AG09319 (cell line): ENCODE measurements around the gene PIP5K1B.
A peak's percentile ranks its signal among the peaks of the same experiment; 100 is the strongest.

ENCODE experiments used
- DNase-seq: peaks from one replicate; pipeline ENCODE4 v3.0.0-alpha.2; 2010; ENCODE audit warnings: low read depth; ENCODE audit errors: extremely low read depth
- TF ChIP-seq, protein P1 (sequence below): IDR thresholded peaks from 2 replicates; pipeline ENCODE4 v1.5.1; 2011; ENCODE audit warnings: low read depth, mild to moderate bottlenecking, inconsistent platforms, low read length, moderate library complexity

The PIP5K1B gene

DNA sequence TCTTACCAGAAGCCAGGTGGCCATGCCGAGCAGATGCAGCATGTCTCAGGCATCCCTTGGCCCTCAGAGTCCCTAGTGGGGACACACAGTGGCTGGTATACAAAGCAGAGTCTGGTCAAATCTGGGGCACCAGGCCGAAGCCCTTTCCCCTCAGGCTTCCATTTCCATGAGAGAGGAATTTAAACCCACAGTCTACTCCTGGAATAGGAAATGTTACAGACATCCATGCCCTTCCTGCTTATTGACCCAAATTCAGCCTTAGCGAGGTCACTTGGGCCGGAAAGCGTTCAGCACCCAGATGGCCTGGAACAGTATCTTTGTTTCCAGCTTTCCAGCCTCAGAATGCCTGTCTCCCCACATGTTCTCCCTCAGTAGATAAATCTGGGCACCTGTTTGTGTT, 131.7 kb downstream of the PIP5K1B start:
- DNase-seq: no peak
- TF ChIP-seq, protein P1, sequence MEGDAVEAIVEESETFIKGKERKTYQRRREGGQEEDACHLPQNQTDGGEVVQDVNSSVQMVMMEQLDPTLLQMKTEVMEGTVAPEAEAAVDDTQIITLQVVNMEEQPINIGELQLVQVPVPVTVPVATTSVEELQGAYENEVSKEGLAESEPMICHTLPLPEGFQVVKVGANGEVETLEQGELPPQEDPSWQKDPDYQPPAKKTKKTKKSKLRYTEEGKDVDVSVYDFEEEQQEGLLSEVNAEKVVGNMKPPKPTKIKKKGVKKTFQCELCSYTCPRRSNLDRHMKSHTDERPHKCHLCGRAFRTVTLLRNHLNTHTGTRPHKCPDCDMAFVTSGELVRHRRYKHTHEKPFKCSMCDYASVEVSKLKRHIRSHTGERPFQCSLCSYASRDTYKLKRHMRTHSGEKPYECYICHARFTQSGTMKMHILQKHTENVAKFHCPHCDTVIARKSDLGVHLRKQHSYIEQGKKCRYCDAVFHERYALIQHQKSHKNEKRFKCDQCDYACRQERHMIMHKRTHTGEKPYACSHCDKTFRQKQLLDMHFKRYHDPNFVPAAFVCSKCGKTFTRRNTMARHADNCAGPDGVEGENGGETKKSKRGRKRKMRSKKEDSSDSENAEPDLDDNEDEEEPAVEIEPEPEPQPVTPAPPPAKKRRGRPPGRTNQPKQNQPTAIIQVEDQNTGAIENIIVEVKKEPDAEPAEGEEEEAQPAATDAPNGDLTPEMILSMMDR: no peak

DNA sequence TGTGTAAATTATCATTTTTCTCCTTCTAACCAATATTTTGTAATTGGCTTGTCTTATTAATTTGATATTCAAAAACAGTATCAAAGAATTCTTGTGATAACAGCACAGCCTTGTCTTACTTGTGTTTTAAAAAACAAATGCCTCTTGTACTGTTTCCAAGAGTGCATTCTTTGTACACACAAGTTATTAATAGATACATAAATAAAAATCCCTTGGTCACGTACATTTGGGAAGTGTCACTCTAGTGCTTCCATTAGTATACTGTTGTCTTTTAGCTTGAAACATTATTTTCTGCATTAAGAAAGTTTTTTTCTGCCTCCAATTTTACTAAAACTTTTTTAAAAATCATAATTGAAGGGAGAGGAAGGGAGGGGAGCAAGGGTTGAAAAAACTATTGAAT, 133.2 kb downstream of the PIP5K1B start:
- TF ChIP-seq, protein P1: no peak

DNA sequence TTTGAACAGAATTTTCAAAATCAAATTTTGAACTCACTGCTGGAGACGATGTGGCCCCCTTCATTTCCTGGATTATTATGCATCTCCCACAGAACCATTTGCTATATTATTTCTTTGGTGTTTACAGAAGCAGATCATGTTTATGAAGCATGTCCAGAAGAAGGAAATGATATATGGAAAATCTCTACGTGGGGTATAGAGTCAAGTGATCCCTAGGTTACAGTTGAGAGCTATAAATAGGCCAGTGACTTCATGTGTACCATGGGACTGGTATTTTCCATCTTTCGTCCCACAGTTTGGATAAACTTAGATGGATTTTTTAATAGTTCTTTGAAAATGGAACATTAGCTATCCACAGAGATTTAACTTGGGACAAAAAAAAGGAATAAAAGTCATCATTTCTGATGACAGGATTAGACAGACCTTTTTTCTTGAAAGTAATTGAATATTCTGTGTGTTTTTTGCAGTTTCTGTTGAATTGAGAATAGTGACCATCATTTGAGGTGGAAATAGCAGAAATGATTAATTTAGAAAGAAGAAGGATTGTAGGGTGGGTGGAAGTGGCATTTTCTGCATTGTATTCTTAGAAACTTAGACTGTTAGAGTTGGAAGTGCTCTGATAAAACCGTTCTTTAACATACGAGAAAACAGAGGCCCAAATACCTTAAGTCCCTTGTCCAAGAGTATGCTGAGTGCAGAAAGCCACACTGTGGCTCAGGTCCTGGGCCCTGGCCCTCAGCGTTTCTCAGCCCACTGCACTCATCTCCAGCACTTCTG, 136.4 kb downstream of the PIP5K1B start:
- no peak for DNase-seq
- TF ChIP-seq, protein P1: no peak

More for the DNA sequence above, 133.2 kb downstream of the PIP5K1B start:
- DNase-seq: no peak

DNA sequence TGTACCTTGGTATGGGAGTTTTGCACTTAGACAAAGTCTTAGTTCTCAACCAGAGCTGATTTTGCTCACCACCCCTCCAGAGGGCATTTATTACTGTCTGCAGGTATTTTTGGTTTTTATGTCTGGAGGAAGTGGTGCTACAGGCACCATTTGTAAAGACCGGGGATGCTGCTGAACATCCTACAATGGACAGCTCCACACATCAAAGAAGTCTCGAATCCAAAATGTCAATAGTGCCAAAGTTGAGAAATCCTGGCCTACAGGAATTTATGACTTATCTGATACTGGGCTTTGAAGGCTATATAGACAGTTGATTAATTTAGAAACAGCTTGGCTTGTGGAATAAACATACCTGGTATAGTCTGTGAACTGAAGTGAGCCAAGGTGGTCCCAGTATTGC, 137.5 kb downstream of the PIP5K1B start:
- TF ChIP-seq, protein P1: no peak
- DNase-seq: no peak

DNA sequence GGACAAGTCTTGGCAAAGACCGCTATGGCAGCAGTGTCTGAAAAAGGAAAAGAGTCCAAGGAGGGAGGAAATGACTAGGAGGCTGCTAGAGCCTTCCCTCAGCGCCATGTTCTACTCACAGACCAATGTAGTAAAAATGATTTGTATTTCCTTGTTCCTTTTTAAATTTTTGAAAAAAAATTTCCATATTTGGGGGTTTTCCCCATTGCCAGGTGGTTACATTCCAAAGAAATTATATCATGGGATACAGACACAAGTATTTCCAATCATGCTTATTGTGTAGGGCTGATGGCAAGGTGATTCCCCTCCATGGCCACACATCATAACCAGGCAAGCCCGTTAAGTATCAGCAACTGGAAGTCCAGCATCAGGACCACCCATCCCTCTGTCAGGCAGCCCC, 138.2 kb downstream of the PIP5K1B start:
- DNase-seq: no peak
- TF ChIP-seq, protein P1: no peak

DNA sequence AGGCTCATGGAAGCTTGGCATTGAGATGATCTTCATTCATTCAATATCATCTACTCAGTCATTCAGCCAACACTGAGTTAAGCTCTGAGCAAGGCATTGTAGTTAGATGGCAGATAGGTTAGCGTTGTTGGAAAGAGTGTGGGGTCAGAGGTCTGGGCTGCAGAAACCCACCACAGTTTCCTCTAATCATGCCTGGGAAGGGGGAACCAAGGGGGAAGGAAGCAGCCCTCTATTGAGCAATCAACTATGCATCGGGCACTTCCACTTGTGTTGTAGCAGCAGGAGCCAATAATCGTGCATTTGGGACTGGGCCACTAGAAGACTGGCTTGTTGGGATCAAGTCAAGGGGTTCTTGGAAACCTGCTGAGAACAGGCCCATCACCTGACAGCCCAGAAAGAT, 139.1 kb downstream of the PIP5K1B start:
- no peak for DNase-seq
- TF ChIP-seq, protein P1: no peak

DNA sequence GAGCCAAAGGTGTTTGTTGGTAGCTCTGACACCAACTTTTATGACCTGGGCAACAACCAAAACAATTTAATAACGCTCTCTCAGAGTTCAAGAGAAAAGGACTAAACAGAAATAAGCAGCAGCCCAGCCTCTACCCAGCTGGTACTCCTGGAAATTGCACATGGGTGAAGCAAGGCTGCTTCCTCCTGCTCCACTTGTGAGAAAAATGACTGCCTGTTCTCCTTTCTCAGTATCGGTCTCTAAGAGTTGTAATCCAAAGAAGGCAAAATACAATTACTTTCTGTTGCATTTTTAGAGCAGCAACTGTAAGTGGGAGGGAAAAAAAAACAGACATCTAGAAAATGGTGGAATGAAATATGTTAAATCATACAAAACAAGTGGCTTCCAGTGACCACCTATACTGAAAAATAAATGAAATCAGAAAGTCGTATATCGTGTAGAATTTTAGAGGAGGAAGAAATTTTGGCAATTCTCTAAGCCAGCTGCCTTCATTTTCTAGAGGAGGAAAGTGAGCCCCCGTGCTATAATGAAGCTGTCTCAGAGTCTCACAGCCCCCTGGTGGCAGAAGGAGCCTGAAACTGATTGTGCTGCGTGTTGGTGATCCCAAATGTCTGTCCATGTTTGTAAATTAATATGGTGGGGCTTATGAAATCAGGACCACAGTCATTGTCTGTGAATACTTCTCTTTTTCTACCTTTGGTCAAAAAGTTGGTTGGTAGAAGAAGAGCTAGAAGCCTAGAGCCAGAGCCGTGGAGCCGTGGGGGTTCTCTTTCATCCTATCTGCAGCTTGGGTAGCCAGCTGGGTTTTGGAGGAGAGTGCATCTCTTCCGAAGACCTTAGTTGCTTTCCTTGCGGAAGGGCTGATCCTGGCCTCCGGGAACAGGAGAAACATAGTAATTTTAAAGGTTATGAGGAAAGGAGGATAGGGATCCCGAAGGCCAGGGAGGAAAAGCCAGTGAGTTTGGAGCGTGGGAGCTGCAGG, 139.9 kb downstream of the PIP5K1B start:
- no peak for DNase-seq
- TF ChIP-seq, protein P1: peak; percentile 51
